Measurements from ENCODE around the gene ENTPD8. TPM values are rescaled to one million over a fixed set of nuclear protein-coding genes. Genes with fewer than 3 reads are reported as not detected.

ENTPD8 gene
- total and polyA plus RNA-seq, 2 donors (not counting 1 experiment from before 2014, with no cell fraction given), result under 0.01 TPM; not detected in 1

- Histone ChIP-seq H3K9me3 (ENCODE audit: control insufficient read depth, insufficient read depth, low read depth, low read length) (no peaks in the 10 kb centered on the region), H3K27ac (ENCODE audit: insufficient read depth, low read length) (no peak overlapping the region), H3K79me2 (ENCODE audit: control insufficient read depth, insufficient read depth, low read length) (no peaks in the 10 kb centered on the region), H3K4me3 (replicated peaks in 1 of 4; ENCODE audit: control extremely low read depth in 1 of 4, insufficient read depth in 1 of 4, low read depth in 3 of 4, low read length in 4 of 4) (no peak overlapping the region), H2AFZ (ENCODE audit: low read length) (no peak overlapping the region), H3K27me3 (ENCODE audit: control insufficient read depth, insufficient read depth, low read length) (peaks cover 16% of the 10 kb centered on the region), H4K20me1 (ENCODE audit: control insufficient read depth, extremely low read depth, insufficient read depth, low read length) (no peaks in the 10 kb centered on the region), H3K9ac (ENCODE audit: insufficient read depth, low read length) (no peak overlapping the region), H3K4me2 (ENCODE audit: extremely low read depth, insufficient read depth, low read length) (no peak overlapping the region), H3K4me1 (ENCODE audit: control insufficient read depth, extremely low read depth, insufficient read depth, low read length) (peaks cover 2% of the 10 kb centered on the region), H3K36me3 (ENCODE audit: control insufficient read depth, insufficient read depth, low read length) (no peaks in the 10 kb centered on the region)
- no peak for DNase-seq (ENCODE audit: low read depth in 2 of 2)
- no peak for TF ChIP-seq EZH2 (IDR thresholded peaks at IDR 0.05; ENCODE audit: low read length, missing control alignments)
- no peak for TF ChIP-seq CTCF (conservative IDR thresholded peaks at IDR 0.05 in 1 of 2, IDR thresholded peaks at IDR 0.05 in 1 of 2; ENCODE audit: low read depth in 1 of 2, low read length in 2 of 2)
Observed at GRCh38 chr9:137486141-137486490, 45.0 kb upstream of the ENTPD8 start.

DNA sequence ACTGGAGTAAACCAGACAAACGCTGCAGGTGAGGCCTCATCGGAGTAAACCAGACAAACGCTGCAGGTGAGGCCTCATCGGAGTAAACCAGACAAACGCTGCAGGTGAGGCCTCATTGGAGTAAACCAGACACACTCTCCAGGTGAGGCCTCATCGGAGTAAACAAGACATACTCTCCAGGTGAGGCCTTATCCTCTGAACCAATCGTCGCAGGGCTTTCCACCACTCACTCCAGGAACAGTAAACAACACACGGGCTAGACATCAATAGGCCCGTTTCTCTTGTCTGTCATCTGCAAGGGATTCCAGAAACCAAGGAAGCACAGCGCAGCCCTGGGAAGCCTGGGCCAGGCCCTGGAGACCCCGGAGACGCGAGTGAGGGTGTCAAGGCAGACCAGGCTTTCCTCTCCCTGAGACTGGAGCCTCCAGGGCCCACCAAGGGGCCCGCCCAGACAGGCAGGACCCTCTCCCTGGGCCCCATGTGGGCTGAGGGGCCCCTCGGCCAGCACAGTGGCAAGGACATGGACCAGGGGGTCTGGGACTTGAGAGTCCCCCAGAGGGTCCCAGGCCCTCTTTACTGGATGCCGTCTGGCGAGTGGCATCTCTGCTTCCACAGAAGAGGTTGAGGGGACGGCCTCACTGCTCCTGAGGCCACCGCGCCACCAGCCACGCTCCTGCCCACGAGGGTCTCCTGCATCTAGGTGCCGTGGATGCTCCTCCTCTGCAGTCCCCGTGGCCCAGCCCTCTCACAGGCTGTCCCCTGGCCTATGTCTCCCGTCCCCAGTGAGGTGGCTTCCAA is 44.4 kb upstream of the ENTPD8 start:
- no peak for DNase-seq (ENCODE audit: low read depth in 2 of 2)
- Histone ChIP-seq H3K4me1 (ENCODE audit: control insufficient read depth, extremely low read depth, insufficient read depth, low read length) (peaks cover 2% of the 10 kb centered on the region), H3K4me2 (ENCODE audit: extremely low read depth, insufficient read depth, low read length) (no peak overlapping the region), H4K20me1 (ENCODE audit: control insufficient read depth, extremely low read depth, insufficient read depth, low read length) (no peaks in the 10 kb centered on the region), H3K4me3 (replicated peaks in 1 of 4; ENCODE audit: control extremely low read depth in 1 of 4, insufficient read depth in 1 of 4, low read depth in 3 of 4, low read length in 4 of 4) (no peak overlapping the region), H3K36me3 (ENCODE audit: control insufficient read depth, insufficient read depth, low read length) (no peaks in the 10 kb centered on the region), H3K27me3 (ENCODE audit: control insufficient read depth, insufficient read depth, low read length) (peaks cover 16% of the 10 kb centered on the region), H3K9ac (ENCODE audit: insufficient read depth, low read length) (no peak overlapping the region), H3K9me3 (ENCODE audit: control insufficient read depth, insufficient read depth, low read depth, low read length) (no peaks in the 10 kb centered on the region), H2AFZ (ENCODE audit: low read length) (no peak overlapping the region), H3K27ac (ENCODE audit: insufficient read depth, low read length) (no peak overlapping the region), H3K79me2 (ENCODE audit: control insufficient read depth, insufficient read depth, low read length) (no peaks in the 10 kb centered on the region)
- no peak for TF ChIP-seq CTCF (conservative IDR thresholded peaks at IDR 0.05 in 1 of 2, IDR thresholded peaks at IDR 0.05 in 1 of 2; ENCODE audit: low read depth in 1 of 2, low read length in 2 of 2)

DNA sequence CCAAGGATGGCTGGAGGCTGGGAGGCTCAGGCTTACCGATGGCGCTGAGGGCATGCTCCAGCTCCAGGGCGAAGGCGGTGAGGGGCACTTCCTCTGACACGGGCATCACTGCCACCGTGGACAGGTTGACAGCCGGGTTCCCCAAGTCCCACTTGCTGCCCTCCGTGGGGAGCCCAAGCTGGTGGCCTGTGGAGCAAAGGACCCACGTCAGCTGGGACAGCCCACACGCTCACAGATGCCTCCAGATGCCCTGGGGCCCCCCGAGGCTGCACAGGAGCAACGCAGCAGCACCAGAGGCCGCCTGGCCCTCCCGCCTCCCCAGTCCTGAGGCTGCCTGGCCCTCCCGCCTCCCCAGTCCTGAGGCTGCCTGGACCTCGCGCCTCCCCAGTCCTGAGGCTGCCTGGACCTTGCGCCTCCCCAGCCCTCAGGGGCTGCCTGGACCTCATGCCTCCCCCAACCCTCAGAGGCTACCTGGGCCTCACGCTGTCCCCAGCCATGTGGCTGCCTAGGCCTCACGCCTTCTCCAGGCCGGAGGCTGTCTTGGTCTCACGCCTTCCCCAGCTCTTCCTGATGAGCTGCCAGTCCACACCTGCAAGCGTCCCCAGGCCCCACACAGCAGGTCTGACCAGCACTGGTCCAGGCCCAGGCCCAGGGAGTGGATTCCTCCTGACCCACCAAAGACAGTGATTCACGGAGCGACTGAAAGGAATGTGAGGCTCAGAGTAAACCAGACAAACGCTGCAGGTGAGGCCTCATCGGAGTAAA is 43.6 kb upstream of the ENTPD8 start:
- Histone ChIP-seq H3K4me3 (replicated peaks in 1 of 4; ENCODE audit: control extremely low read depth in 1 of 4, insufficient read depth in 1 of 4, low read depth in 3 of 4, low read length in 4 of 4) (no peak overlapping the region), H3K9me3 (ENCODE audit: control insufficient read depth, insufficient read depth, low read depth, low read length) (no peaks in the 10 kb centered on the region), H2AFZ (ENCODE audit: low read length) (no peak overlapping the region), H3K4me1 (ENCODE audit: control insufficient read depth, extremely low read depth, insufficient read depth, low read length) (peaks cover 2% of the 10 kb centered on the region), H3K9ac (ENCODE audit: insufficient read depth, low read length) (no peak overlapping the region), H3K36me3 (ENCODE audit: control insufficient read depth, insufficient read depth, low read length) (no peaks in the 10 kb centered on the region), H4K20me1 (ENCODE audit: control insufficient read depth, extremely low read depth, insufficient read depth, low read length) (no peaks in the 10 kb centered on the region), H3K27ac (ENCODE audit: insufficient read depth, low read length) (no peak overlapping the region), H3K79me2 (ENCODE audit: control insufficient read depth, insufficient read depth, low read length) (no peaks in the 10 kb centered on the region), H3K4me2 (ENCODE audit: extremely low read depth, insufficient read depth, low read length) (no peak overlapping the region), H3K27me3 (ENCODE audit: control insufficient read depth, insufficient read depth, low read length) (peaks cover 16% of the 10 kb centered on the region)
- no peak for DNase-seq (ENCODE audit: low read depth in 2 of 2)
- TF ChIP-seq EZH2 (IDR thresholded peaks at IDR 0.05; ENCODE audit: low read length, missing control alignments), result no peak
- TF ChIP-seq CTCF (conservative IDR thresholded peaks at IDR 0.05 in 1 of 2, IDR thresholded peaks at IDR 0.05 in 1 of 2; ENCODE audit: low read depth in 1 of 2, low read length in 2 of 2), result no peak

Data from fibroblast of lung (primary cell).